GM21360 (cell line): ENCODE data around the gene TMEM54.

Experiments used
- ATAC-seq: cut with Tn5 transposase; IDR thresholded peaks from one replicate; pipeline ENCODE4 v1.9.1; 2021; ENCODE audit warnings: mild to moderate bottlenecking, moderate library complexity; ENCODE audit not compliant: unreplicated experiment

Gene TMEM54

GRCh38 chr1:32881871-32882850 lies 19.0 kb downstream of the TMEM54 start:
- no peak for ATAC-seq

DNA sequence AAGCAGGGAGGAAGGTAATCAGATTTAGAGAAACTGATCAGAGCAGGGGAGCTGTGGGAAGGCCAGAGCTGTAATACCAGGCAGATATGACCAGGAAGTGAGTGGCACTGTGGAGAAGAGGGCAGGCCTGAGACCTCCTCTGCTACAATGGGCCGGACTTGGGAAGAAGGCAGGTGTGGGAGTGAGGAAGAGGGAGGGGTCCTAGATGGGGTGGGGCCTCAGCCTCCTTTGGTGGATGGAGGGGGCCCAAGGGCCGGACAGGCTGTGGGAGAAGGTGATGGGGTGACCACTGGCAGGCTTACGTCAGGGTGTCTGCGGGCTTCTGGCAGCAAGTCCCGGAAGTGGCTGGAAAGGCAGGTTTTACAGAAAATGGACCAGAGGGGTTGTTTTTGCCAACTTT lies 19.9 kb downstream of the TMEM54 start:
- ATAC-seq = no peak

DNA sequence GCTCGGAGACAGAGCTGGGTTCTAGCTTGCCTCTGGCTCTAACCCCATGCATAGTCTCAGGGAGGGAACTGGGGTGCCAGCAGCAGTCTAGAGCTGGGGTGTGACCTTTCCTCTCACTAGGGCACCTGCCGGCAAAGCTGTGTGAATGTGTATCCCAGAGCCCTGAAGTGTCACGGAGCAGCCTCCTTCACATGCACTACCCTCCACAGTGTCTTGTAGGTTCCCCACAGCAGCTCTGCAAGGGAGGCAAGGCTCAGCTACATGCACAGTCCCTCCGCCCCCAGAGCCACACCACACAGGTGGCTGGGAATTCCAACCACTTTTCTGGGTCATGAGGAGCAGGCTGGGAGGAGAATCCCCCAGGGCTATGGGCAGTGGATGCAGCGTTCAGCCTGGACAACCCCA lies 22.6 kb downstream of the TMEM54 start:
- ATAC-seq = no peak

- no peak for ATAC-seq
Measured at GRCh38 chr1:32878183-32878582, 23.0 kb downstream of the TMEM54 start.

DNA sequence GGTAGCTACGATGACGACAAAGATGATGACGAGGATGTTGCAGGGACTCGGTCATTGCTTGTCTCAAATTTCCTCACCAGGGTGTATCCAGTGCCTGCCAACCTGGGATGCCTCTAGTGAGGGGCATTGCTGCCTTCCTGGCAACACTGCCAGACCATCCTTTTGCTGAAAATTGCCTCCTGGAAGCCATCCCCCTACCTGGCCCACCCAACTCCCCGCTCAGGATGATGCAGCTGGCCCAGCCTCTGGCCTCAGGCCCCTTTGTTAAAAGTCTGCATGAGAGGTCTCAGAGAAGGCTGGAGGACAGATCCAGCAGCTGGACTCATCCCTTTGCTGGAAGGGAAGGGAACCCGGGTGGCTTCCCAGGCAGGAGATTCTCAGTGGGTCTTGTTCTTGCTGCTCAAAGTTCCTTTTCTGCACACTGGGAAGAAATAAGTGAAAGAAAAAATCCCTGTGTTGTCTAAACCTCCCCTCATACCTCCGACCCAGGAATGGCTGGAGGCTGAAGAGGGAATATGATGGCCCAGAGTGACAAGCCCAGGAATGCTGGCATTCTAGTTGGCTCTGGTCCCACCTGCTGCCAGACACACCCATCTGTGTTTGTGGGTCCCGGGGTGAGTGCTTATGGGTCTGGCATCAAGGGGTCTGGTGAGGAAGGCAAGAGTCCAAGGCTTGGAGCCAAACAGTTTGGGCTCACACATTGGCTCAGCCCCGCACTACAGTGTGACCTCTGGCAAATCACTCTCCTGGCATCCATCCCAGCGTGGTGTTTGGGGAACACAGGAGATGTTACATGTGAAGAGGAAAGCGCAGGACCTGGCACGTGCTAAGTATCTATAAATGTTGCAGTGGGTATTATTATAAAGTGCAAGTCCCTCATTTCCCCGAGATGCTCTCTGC lies 23.7 kb downstream of the TMEM54 start:
- no peak for ATAC-seq

DNA sequence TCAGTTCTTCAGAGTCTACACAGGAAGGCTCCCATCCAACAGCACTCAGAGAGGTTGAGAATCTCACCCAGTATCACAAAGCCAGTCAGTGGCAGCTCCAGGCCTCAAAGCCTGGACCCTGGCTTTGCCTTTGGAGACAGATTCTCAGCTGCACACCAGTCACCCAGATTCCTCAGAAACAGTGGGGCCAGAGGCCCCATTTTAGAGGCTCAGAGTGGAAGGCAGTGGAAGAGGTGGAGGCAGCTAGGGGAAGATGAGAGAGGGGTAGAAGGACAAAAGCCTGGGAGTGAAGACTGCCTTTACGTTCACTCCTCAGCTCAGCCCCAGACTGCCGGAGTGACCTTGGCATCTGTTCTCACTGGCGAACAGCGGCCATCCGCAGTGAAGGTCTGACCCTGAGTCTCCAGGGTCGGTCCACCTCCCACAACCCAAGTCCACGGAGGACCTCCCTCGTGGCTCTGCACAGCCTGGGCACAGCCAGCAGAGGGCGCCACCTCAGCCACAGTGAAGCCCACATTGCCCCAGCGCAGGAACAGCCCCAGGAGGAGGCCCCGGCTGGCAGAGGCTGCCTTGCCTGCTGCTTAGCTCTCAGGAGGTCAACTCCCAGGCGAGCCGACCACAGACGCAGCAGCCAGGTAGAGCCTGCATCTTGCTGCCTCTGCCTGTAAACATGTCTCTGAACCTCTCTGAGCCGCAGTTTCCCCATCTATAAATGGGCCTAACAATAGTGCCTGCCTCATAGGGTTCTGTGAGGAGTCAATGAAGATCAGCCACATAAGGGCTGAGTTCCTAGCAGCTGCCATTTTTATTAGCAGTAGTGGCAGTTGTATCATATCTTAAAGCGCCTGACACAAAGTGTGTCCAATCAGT lies 24.6 kb downstream of the TMEM54 start:
- no peak for ATAC-seq

GRCh38 chr1:32874860-32875752 lies 26.1 kb downstream of the TMEM54 start:
- no peak for ATAC-seq

GRCh38 chr1:32873484-32873883 lies 27.7 kb downstream of the TMEM54 start:
- ATAC-seq = no peak

- no peak for ATAC-seq
Measured at GRCh38 chr1:32872192-32872460, 29.1 kb downstream of the TMEM54 start.

DNA sequence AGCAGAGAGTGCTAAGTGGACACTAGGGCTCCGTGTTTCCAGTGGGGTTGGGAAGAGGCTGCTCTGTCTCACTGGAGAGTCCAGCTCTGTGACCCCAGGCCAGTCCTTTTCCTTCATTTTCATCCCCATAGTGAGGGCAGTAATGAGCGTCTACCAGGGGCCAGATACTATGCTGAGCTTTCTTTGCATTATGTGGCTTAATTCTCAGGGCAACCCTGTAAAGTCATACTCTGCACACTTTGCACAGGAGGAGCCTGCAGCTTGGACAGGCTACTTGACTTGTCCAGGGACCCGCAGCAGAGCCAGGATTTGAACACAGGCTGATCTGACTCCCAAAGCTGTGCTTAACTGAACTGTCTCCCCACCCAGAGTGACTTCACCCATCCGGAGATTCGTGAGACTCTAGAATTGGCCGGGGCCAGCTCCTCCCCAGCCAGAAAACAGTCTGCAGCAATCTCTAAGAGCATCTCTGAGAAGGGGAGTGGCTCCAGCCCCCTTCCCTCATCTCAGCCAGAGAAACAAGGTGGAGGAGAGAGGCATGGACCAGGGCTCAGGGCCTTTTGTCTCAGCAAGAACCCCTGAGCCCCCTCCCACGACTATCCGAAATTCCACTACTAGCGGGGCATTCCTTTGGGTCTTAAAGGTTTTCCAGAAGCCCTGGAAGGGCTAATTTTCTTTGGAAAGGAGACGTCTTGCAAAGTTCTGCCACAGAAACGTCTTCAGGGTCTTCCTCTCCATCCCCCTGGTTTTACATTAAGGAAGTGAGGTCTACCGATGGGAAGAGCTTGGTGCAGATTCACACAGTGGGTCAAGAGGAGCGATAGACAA lies 29.6 kb downstream of the TMEM54 start:
- ATAC-seq = no peak

GRCh38 chr1:32870615-32871363 lies 30.4 kb downstream of the TMEM54 start, which contains the start of gene FNDC5:
Gene FNDC5 (minus strand): TSS chr1:32870912.
- ATAC-seq = no peak

DNA sequence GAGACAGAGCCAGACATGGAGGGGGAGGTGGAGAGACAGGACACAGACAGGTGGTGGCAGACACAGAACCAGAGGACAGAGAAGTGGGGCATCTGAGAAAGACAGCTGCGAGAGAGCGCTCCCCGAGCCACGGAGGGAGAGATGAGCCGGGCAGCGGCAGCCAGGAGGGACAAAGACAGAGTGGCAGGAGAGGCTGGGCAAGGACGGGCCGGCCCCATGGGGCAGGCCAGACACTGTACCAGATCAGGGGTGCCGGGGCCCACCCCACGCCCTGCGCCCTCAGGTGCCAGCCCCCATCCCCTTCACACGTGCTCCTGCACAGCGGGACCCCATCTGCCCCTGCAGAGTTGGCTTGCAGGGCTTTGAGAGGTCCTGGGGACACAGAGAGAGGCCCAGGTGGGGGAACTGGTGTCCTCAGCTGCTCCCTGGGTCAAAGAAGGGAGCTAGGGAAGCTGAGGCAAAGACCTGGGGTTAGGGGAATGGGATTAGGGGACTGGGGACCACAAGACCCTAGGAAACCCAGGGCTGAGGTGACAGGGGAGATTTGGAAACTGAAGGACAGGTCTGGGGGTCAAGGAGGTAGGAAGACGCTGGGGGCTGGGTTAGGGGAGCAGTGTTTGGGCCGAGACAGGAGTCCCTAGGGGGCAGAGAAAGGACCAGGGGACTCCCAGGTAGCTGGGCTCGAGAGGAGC lies 31.1 kb downstream of the TMEM54 start:
- ATAC-seq = no peak

DNA sequence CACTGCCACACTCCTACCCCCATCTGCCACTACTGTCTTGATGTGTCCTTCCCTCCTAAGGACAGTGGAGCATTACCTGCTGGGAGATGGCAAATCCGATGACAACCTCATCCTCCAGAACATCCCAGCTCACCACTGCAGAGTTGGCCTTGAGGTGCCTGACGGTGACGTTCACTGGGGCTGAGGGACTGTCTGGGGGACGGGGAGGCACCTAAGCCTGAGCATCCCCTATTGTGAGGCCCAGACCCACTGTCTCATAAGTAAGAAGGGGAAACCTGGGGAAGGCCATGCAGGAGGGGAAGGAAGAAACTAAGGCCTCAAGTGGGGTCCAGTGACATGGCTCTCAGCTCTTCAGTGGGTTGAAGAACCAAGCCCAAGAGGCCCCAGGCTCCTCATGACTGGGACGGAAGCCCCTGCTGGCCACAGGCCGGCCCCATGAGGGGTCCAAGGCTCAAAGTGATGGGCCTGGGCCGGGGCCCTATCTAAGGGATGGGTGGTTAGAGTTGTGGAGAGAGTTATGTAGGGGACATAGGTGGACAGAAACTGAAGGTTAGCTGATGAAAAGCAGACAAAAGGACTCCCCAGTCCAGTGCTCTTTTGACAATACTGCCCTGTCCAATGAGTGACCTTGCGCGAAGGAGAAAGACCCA lies 32.3 kb downstream of the TMEM54 start:
- ATAC-seq = no peak

- ATAC-seq = no peak
Measured at GRCh38 chr1:32868085-32868484, 33.1 kb downstream of the TMEM54 start.

GRCh38 chr1:32867671-32868070 lies 33.5 kb downstream of the TMEM54 start:
- ATAC-seq = no peak

- ATAC-seq = no peak
Measured at GRCh38 chr1:32867151-32867550, 34.0 kb downstream of the TMEM54 start.
